ENCODE data around the gene GATA3.
A peak's percentile ranks its signal among the peaks of the same experiment; 100 is the strongest.

The GATA3 gene

DNA sequence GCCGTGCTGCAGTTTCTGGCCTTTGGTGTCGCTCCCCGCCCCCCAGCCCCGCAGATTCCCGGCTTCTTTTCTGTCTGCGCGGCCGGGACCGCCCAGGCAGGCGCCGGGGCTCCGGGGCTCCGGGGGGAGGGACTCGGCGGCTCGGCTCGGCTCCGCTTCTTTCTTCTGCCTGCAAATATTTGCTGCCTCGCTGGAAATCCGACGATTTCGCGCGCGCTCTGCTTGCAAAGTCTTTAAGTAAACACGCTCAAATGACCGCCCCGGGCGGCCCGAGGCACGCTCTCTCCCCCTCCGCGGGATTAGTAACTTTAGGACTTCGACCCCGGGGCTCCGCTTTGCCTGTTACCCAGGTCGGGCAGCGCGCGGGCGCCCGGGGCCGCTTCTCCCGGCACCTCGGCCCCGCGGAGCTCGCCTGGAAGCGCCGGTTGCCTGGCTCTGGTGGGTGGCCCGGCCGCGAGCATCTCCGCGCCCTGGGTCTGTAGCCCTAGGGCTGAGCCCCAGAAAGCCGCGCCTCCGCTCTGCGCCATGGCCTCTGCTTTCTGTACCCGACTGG is 3.9 kb upstream of the GATA3 start:
- DNase-seq (ENCODE audit: extremely low read depth in 1 of 2, low read depth in 1 of 2): no peak

DNA sequence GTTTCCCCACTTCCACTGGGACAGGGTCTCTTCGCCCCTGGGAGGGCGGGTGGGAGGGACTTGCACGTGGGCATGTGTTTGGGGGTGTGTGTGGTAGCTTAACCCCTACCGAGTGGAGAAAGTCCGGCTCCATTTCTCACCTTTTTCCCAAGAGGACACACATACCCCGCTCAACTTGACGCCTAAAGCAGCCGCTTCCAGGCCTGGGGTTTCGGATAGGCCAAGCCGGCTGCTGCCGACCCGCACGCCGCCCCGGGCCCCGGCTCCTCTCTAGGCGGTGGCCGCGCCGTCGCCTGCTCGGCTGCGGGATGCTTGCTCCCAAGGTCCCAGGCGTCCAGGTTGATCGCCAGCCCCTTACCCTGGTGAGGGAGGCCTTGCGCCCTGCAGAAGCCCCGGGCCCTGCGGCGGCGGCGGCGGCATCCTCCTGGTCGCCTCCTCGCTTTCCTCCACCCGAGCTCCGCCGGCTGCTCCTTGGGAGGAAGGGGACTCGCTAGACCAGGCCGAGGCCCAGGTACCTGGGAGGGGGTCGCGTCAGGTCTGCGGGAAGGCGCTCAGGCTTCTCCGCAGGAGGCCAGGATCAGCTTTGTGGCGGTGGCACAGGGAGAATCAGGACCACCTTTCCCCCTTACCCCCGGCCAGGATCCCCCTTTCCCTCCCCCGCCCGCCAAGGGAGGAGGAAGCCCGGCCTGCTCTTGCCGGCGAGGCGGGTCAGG is 3.2 kb upstream of the GATA3 start:
- DNase-seq (ENCODE audit: extremely low read depth in 1 of 2, low read depth in 1 of 2): no peak

DNA sequence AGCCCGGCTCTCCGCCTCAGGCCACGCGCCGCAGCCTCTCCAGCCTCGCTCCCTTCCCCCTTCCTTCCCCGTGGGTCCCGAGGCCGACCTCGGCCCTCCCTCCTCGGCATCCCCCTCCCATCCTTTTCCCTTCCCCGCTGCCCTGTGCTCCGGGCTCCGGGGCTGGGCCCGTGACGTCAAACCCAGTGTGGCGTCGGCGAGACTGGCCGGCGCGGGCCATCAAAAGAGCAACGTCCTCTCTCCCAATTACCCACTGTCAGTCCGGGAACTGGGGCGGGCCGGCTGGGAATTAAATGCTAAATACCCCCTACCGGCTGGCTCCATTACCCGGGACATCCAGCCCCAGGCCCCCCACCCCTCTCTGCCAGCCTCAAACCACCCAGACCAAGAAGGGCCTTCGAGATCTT is 2.6 kb upstream of the GATA3 start:
- DNase-seq (ENCODE audit: extremely low read depth in 1 of 2, low read depth in 1 of 2): no peak

GRCh38 chr10:8052341-8052955 is 2.0 kb upstream of the GATA3 start:
- DNase-seq (ENCODE audit: extremely low read depth in 1 of 2, low read depth in 1 of 2): no peak

- DNase-seq (ENCODE audit: extremely low read depth in 1 of 2, low read depth in 1 of 2): no peak
These were observed 1.5 kb upstream of the GATA3 start for GRCh38 chr10:8052956-8053445.

GRCh38 chr10:8053446-8054243 is 843 bp upstream of the GATA3 start:
- DNase-seq (ENCODE audit: extremely low read depth in 1 of 2, low read depth in 1 of 2): peak; percentile 87 to 91

DNA sequence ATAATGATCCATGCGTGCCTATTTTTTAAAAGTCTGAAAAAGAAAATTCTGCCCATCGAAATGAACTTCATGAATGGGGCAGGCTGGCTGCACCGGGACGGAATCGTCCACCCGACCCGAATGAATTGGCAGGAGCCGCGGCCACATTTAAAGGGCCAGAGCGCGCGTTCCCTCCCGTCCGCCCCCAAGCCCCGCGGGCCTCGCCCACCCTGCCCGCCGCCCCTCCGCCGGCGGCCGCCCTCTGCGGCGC is 319 bp upstream of the GATA3 start:
- DNase-seq (ENCODE audit: extremely low read depth in 1 of 2, low read depth in 1 of 2): no peak

- no peak for DNase-seq (ENCODE audit: extremely low read depth in 1 of 2, low read depth in 1 of 2)
These were observed 1.2 kb downstream of the GATA3 start for GRCh38 chr10:8055420-8056349.

DNA sequence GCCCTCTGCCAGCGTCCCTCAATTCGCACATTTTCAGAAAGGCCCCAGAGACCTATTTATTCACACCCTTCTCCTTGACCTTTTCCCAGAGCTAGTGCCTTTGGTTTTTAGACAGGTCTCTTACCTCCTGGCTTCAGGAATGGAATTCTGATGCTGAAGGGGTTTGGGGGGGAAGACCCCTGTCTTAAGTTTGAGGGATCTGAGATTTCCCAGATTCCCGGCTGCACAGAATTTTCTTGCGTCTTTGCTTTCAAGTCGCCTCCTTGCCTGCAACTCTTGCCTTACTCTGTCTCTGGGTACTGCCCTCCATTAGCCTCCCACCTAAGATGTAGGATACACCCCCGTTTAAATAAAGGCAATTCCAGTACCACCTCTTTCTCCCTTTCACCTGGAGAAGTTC is 1.9 kb downstream of the GATA3 start:
- no peak for DNase-seq (ENCODE audit: extremely low read depth in 1 of 2, low read depth in 1 of 2)

DNA sequence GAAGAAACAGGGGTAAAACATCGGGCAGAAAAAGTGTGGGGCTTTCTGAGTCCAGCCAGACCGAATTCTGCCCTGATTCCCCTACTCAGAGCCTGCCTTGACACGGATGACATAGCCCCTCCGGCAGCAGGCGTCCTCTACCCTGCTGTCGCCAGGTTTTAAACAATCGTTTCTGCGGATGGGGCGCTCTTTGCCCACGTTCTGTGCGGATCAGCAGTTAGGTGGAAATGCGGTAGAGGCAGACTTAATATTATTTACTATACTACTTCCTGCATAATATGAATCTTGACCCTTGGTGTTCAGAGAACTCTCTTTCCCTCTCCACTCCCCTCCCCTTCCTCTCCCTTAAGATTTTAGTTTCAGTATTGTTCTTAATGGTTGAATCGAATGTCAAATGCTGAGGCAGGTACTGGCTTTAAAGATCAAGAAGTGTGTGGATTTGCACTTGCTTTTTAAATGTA is 2.4 kb downstream of the GATA3 start:
- no peak for DNase-seq (ENCODE audit: extremely low read depth in 1 of 2, low read depth in 1 of 2)

- no peak for DNase-seq (ENCODE audit: extremely low read depth in 1 of 2, low read depth in 1 of 2)
These were observed 3.3 kb downstream of the GATA3 start for GRCh38 chr10:8057636-8058273.

DNA sequence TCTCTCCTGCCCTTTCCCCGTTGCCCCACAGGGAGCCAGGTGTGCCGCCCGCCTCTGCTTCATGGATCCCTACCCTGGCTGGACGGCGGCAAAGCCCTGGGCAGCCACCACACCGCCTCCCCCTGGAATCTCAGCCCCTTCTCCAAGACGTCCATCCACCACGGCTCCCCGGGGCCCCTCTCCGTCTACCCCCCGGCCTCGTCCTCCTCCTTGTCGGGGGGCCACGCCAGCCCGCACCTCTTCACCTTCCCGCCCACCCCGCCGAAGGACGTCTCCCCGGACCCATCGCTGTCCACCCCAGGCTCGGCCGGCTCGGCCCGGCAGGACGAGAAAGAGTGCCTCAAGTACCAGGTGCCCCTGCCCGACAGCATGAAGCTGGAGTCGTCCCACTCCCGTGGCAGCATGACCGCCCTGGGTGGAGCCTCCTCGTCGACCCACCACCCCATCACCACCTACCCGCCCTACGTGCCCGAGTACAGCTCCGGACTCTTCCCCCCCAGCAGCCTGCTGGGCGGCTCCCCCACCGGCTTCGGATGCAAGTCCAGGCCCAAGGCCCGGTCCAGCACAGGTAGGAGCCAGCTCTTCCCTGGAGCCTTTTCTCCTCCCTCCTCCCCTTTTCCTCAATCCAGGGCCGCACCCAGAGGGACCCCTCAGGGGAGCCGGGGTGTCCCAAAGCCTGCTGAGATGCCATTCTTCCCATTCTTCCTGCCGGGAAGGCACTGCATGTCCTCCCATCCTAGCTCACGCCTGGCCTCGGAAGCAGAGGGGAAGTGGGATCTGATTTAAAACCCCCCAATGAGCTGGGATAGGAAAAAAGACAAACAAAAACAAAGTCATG is 4.0 kb downstream of the GATA3 start:
- DNase-seq (ENCODE audit: extremely low read depth in 1 of 2, low read depth in 1 of 2): no peak

GRCh38 chr10:8059191-8059936 is 4.9 kb downstream of the GATA3 start:
- no peak for DNase-seq (ENCODE audit: extremely low read depth in 1 of 2, low read depth in 1 of 2)

GRCh38 chr10:8060010-8060703 is 5.7 kb downstream of the GATA3 start:
- DNase-seq (ENCODE audit: extremely low read depth in 1 of 2, low read depth in 1 of 2): peak in 1 of 2 donors; percentile 79

- no peak for DNase-seq (ENCODE audit: extremely low read depth in 1 of 2, low read depth in 1 of 2)
These were observed 6.2 kb downstream of the GATA3 start for GRCh38 chr10:8060704-8061121.

- peak in 1 of 2 donors; percentile 73 for DNase-seq (ENCODE audit: extremely low read depth in 1 of 2, low read depth in 1 of 2)
These were observed 7.1 kb downstream of the GATA3 start for GRCh38 chr10:8061274-8062211.

Measured in stimulated activated CD8-positive, alpha-beta memory T cell treated with anti-CD3 and anti-CD28 coated beads, Interleukin-7, amount 100 ng/mL, for 48 hours (primary cell).